ENCODE results near the gene SHANK1.

The SHANK1 gene

DNA sequence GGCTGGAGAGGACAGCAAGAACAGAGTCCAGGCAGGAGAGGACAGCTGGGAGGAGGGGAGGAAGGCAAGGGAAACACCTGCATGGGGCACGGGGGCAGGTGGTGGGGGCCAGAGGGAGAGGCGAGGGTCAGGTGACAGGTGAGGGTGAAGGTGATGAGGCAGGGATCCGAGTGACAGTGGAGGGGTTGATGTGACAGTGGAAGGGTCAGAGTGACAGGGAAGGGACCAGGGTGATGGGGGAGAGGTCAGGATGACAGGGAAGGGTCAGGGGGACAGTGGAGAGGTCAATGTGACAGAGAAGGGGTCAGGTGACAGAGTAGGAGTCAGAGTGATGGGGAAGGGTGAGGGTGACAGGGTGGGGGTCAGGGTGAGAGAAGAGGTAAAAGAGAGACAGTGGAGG, 41.3 kb downstream of the SHANK1 start:
- DNase-seq: no peak

DNA sequence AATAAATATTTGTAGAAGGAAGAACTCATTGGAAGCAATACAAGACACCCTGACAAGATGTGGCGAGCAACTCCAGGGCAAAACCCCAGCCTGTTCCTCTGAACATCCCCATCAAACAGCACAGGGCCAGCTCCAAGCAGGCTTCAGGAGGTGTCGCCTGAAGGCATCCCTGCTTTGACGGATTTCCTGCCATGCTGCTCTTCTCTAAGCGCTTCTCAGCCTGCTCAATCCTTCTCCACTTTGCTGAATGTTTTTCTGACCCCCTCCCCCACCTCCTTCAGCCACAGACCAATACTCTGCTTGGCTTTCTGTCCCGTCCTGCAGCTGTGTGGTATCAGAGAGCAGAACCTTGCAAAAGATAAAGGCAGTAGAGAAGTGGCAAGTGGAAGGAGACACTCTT, 42.0 kb downstream of the SHANK1 start:
- DNase-seq: no peak

DNA sequence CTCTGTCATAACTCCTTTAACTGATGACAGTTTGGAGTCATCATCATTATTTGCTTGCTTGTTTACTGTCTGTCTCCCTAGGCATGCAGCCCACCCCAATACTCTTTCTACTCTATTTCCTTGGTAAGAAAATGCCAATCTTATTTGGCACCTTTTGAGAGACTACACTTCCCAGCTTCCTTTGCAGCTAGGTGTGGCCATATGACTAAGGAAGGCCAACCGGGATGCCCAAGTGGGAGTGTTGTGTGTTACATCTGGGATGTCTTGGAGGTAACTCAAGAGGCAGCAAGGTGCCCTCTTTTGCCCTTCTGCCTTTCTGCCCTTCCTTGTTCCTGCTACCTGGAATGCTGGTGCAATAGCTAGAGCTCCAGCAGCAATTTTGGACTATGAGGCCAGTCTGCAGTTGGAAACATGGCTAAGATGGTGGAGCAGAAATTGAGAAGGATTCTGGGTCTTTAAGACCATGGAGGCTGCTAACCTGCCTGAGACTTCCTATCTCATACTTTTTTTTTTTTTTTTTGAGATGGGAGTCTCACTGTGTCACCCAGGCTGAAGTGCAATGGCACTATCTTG, 42.9 kb downstream of the SHANK1 start:
- DNase-seq: no peak

DNA sequence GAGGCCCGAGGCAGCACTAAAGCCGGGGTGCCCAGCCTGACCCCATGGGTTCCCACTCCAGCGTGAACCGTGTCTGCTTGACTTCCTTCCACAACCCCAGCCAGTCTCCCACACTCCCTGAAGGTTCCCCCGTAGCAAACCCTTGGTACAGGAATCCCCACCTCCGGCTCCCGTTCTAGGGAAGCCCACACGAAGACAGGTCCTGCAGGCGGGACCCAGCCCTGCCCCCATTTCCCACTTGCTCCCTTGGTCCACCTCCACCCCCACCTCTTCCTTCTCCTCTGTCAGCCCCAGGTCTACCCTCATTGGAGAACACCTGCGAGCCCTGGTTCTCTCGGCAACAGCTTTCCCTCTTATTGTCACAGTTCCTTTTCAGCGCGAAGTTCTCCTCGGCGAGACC, 46.5 kb downstream of the SHANK1 start:
- no peak for DNase-seq

DNA sequence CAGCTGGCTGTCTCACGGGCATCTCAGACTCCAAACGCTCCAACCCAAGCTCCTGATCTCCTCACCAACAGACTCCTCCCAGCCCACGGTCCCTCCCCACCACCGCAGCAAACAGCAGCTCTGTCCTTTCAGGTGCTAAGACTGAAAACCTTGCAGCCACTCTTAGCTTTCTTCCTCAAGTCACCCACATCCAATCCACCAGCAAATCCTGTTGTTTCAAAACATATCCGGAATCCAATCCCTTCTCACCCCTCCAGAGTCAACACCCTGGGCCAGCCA, 49.6 kb downstream of the SHANK1 start:
- no peak for DNase-seq

DNA sequence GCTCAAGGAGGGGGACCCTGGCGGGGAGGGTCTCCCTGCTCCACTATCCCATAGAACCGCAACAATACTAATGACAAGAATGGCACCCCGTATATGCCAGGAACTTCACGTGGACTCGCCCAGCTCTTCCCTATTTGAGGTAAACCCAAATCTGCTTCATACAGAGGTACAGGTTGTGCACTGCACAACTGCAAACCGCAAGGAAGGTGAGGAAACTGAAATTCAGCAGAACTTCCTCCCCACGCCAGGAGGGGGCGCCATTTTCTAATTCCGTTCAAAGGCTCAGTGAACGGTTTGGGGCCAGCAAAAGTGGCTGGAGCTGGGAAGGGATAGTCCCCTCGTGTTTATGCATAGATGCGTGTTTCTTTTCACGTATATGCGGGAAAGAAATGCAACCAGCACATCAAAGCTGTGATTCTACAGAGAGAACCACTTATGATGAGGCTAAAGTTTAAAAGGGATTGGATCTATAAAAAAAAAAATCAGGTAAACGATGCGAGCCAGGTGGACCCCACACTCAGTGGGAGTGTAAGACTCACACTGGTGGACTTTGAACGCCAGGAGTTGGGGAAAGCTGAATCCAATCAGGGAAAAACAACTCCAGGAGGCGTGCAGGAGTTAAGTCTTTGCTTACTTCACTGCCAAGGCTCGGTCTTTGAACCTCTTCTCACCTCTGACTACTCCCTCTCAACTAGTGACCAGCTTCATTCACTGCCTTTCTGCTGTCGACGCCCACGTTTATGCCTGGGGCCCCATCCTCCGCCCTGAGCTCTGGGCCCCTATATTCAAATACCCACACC, 50.1 kb downstream of the SHANK1 start:
- peak; percentile 27 for DNase-seq

DNA sequence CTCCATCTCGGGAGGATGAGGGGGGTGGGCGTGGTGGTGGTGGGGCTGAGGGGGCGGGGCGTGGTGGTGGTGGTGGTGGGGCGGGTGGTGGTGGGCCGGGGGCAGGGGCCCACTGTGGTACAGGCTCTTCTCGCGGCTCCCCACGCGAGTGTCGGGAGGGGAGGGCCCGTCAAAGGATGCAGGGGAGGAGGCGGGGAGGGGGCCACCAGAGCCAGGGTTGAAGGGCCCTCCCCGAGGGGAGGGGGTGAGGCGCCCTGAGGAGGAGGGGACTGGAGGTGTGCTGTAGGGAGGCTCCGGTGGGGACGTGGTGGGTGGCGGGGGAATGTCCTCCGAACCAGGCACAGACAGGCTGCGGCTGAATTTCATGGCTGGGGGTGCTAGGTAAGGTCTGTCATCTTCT, 50.7 kb downstream of the SHANK1 start:
- DNase-seq: no peak

DNA sequence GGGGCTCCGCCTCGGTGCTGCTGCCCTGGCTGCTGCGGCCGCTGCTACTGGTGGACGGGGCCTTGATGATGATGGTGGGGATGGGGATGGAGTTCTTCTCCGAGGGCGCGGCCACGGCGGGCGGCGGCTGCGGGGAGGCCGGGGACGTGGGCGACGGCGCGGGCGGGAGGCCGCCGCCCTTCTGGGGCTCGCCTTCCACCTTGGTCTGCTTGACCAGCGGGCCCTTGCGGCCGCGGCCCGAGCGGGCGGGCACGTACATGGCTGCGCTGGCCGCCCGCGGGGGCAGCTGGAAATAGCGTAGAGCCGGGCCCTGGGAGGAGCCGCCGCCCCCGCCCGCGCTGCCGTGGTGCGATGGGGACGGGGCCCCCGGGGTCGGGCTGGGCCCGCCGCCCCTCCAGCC, 51.2 kb downstream of the SHANK1 start:
- DNase-seq: no peak

DNA sequence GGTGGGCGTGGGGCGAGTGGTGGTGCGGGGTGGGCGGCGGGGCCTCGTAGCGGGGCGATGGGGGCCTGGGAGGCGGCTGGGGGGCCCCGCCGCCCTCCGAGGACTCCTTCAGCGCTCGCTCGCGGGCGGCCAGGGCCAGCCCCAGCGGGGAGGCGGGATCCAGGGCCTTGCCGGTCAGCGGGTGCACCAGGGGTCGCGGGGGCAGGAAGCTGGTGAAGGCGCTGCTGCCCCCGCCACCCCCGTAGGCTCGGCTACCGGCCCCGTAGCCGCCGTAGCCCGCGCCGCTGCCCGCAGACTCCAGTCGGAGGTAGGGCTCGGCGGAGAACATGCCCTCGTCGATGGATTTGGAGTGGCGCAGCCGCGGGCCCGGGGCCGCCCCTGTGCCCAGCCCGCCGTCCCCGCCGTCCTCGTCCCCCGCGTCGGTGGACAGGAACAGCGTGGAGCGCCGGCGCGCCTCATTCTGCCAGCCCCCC, 51.8 kb downstream of the SHANK1 start:
- DNase-seq: no peak

DNA sequence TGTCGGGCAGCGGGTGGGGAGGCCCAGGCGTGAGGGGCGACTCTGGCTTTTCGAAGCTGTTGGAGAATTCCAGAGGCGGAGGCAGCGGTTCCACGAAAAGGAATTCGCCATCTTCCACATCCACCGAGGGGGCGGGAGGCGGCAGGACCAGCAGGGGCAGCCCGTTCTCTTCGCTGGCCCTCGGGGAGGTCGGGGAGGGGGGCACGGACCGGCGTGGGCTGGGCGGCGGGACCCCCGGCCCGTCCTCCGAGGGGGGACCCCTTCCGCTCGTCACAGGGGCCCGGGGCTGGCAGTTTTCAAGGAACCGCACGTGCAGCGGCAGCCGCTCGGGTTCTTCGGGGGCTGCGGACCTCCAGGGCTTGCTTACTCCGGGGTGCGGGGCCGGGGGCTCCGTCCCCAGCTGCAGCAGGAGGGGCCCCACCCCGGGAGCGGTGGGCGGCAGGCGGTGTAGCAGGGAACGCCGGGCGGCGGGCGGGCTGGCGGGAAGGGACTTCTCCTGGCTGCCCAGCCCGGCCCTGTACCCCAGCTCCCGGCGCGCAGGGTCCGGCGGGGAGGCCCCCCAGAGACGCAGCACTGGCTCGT, 52.3 kb downstream of the SHANK1 start:
- no peak for DNase-seq

DNA sequence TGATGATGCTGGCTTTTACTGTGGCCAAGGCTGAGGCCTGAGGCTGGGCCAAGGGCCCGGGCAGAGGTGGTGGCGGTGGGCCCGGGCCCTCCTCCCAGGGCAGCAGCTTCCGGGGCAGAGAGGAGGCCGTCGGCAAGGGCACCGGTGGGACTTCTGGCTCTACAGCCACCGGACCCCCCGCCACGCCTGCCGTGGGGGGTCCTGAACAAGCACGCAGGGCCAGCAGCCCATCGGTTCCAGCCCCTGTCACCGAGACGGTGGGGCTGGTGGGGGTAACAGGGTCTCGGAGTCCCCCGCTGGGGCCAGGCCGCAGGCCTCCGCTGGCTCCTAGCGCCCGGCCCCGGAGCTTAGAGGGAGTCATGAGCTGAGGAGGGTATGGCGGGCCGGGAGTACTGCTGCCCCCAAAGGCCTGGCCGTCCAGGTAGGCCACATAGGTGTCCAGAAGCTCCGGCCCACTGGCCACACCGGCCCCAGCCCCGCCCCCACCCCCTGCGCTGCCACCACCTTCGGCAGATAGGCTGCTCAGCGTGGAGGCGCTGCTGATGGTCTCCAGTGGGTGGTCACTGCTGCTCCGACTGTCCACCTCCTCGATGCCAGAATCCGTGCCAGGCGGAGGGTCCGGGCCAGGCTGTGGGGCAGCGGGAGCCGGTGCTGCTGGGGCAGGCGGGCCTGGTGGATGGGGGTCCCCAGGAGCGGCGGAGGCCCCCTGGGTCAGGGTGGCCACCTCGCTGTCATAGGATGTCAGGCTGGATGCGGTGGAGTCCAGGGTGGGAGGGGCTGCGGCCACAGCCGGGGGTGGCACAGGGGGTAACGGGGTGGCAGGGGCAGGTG, 53.0 kb downstream of the SHANK1 start:
- no peak for DNase-seq

DNA sequence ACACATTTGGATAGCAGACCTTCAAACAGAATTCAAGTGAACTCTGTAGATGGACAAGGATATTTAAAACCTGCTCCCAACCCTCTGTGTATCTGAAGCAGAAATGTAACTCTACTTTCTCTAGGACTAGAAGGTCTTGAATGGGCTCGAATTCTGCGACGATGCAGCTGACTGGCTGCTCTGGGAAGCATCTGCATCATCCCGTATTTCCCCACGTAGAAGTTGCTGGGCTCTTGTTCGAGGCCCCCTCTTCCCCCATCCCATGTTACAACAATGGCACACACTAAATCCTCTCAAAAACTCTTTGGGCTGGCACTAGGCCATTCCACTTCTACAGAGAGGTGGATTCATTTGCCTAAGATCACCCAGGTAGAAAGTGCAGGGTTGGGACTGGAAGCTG, 55.4 kb downstream of the SHANK1 start:
- no peak for DNase-seq

DNA sequence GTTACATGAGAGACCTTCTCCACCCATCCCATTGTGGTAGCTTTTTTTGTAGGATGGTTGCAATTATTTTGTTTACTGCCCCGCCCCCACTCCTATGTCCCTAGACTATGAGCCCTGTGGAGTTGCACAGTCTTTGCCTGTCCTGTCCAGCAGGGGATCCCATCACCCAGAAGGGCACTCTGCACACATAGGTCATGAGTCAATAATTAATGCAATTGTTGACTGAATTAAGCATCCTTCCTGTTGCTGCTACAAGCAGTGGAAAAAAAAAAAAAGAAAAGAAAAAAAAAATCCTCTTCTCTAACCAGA, 56.2 kb downstream of the SHANK1 start:
- DNase-seq: no peak

DNA sequence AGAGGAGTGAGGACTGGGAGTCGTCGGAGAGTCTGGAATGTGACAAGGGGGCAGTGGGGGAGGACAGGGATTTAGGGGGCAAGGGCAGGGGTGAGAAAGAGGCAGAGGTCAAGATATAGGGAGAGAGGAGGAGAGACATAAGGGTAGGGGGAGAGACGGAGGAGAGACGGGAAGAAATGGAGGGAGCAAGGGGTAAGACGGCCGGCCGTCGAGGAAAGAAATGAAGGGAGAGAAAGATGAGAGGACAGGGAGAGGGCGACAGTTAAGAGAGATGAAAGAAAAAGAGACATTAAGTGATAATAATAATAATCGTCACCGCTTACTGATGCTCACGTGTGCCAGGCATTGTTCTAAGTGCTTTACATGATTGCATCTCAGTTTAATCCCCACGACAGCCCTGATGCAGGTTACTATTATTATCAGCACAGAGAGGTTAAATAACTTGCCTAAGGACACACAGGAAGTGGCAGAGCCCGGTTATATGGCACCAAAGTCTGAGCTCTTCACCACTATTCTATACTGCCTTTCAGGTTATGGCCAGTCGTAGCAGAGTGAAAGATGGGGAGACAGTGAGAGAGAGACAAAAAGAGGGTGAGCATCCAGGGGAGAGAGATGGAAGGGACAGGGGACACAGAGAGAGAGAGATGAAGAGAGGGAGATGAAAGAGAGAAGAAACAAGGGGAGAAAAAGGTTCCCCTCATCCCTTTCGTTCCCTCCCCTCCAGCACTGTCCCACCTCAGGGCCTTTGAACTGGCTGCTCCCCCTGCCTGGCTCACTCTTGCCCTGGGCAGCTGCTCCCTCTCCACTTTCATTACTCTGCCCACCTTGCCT, 56.7 kb downstream of the SHANK1 start:
- DNase-seq: no peak

DNA sequence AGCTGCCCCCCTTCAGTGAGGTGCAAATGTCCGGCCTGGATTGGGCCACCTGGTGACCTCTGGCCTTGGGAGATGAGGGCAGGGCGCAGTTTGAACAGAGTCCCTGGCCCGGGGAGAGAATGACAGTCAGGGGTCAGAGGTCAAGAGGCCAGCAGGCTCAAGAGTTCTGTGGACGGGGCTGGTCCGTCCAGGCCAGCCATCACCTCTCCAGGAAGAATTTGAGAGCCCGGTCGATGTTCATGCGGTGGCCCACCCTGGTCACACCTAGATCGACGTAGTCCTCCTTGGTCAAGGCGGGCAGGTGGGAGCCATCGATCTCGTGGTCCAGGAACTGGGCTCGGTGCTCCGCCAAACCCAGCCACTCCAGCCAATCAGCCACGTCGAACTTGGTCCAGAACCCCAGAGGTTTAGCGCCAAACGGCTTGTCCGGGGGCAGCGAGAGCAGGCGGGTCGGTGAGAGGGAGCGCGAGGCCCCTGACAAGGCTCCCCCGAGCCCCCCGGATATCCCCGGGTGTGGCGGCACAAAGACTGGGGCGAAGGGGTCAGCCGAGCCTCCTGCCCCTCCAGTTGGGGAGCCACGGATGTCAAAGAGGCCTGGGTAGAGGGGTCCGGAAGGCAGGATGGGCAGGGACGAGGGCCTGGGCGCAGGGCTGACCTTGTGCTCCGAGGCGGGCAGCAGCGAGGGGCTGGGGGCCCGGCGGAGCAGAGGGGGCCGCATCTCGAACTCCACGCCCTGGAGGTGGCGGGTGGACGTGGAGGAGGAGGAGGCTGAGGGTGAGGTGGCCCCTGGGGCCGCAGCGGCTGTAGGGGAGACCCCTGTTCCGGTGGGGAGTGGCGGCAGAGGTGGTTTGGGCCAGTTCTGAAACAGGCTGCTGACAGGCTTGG, 57.6 kb downstream of the SHANK1 start:
- no peak for DNase-seq

DNA sequence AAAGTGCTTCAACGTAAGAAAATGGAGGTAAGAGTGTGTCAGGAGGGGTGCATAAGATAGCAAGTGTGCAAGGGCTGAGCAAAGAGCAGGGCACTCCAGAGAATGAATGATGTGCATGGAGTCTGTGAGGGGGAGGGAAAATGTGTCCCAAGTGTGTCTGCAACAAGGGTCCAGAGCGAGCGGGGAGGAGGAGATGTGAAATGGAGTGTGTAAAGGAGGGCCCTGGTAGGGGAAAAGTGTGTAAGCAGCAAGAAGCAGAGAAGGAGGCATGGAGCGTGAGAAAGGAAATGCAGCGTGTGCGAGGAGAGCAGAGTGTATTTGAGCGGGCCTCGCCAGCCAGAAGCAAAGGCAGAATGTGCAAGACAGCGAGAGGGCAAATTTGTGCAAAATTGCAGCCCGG, 58.6 kb downstream of the SHANK1 start:
- DNase-seq: no peak

DNA sequence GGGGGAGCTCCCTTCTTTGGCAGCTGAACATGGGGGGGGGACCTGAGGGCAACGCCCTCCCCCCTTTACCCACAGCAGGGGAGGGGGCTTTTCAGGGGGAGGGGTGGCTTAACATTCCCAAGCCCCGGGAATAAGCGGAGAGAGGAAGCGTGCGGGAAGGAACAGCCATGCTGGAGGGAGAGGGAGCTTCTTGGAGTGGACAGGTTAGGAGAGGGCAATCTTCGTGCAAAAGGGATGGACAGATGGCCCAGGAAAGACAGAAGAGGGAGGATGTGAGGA, 59.6 kb downstream of the SHANK1 start:
- DNase-seq: no peak

DNA sequence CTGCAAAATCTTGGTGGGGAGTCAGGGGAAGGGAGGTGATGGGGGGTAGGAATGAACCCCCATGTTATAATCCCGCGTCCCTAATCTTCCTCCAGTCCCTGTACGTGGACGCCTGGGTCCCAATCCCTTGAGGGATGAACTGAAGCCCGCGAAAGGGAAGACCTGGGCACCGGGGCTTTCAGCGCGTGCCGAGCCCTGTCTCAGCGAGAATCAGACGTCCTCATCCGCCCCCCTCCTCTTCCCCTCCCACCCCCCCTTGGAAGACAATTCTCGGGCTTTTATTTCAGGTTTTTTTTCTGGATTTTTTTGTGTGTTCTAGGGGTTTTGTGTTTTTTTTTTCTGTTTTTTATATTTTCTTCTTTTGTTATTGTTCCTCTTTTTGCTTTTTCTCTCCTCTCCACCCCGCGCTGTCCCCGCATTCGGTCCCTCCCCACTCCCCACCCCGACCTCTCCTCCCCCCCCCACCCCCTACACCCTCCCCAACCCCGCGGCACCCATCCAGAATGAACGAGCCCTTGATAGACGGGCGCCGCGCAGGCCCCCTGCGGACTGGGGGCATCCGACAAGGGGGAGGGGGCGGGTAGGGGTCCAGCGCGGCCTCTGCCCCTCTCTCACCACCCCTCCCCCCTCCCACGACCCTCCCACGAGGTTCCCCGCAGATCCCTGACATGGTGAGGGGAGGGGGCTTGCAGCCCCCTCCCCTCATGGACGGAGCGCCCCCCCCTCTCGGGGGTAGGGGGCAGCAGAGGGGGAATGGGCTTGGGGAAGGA, 60.1 kb downstream of the SHANK1 start:
- no peak for DNase-seq

DNA sequence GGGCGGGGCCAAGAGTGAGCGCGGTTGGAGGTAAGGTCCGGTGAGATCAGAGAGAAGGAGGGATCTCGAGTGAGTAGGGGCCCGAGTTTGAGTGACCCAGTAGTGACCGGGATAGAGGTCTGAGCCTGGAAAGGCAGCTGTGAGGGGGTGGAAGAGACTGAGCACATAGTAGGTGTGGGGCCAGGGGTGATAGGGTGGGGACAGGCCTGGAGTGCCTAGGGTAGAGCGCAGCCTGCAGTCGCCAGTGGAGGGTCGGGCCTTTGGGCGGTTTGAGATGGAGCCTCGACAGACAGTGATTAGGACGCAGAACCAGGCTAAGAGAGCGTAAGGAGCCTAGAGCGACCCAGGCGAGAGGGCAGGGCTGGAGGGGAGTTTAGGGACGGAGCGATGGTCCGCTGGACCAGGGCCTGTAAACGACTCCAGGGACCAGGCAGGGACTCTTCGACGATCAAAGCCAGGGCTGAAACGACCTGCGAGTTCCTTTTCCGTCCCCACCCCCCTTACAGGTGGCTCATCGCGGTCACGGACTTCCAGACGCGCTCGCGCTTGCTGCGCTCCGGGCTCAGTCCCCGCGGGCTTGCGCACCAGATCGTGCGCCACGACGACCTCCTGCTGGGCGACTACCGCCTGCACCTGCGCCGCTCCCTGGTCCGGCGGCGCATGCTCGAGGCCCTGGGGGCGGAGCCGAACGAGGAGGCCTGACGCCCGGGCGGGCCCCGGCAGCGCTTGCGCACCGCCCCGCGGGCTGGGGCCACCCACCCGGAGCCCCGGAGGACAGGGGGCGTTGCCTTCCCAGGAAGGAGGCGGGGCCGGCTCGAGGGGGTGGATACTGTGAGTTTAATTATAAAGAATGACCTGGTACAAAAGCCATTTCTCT, 60.9 kb downstream of the SHANK1 start:
- peak; percentile 49 for DNase-seq

DNA sequence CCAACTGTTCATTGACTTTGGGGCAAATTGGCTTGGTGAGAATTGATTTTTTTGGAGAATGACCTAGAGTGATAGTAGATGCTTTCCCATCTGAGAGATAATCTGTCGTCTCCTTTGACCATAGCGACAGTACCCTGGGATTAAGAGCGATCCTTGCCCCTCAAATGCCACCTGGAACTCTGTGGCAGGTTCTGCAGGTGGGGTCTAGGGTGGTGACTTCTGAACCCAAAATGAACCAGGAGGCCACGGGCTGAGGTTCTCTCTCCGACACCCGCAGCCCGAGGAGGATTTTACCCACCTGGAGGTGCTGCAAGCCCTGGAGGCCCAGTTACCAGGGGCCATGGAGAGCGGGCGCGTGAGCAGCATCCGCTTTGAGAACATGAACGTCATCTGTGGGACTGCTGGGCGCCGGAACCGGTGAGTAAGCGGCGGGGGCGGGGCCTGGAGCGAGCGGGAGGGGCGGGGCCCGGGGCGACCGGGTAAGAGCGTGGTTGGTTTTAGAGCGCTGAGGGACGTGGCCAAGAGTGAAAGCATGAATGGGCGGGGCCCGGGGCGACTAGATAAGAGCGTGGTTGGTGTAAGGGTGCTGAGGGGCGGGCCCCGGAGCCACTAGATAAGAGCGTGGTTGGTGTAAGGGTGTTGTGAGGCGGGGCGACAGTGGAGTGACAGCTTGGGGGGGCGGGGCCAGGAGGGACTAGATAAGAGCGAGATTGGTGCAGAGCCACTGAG, 61.7 kb downstream of the SHANK1 start:
- peak; percentile 80 for DNase-seq

Data from activated T-cell treated with anti-CD3 and anti-CD28 coated beads for 4 hours (primary cell).